Esophagus (tissue), 2 donors: ENCODE measurements around the gene NLGN1. TPM values are rescaled to one million over a fixed set of nuclear protein-coding genes. Genes with fewer than 3 reads are reported as not detected.
"Not testable (repeated sequence)": the region's sequence is repeated elsewhere in the genome, so short reads cannot be mapped to it uniquely, and the experiment has no call there.

Experiments used
- H3K27ac ChIP-seq, 2 donors: one replicate each; pipeline ENCODE4 v1.5.1; 2013; ENCODE audit warnings: low read depth in 2 of 2, mild to moderate bottlenecking in 2 of 2, inconsistent platforms in 1 of 2, low read length in 1 of 2, moderate library complexity in 1 of 2
- H3K27me3 ChIP-seq, 2 donors: one replicate each; pipeline ENCODE4 v1.6.1; 2013; ENCODE audit warnings: low read length in 2 of 2, control low read depth in 1 of 2, mild to moderate bottlenecking in 1 of 2; ENCODE audit not compliant: insufficient read depth in 2 of 2, control insufficient read depth in 1 of 2
- H3K36me3 ChIP-seq, 2 donors: one replicate each; pipeline ENCODE4 v1.6.1; 2013; ENCODE audit warnings: low read length in 1 of 2; ENCODE audit not compliant: control insufficient read depth in 2 of 2, insufficient read depth in 2 of 2
- H3K4me1 ChIP-seq, 2 donors: one replicate each; pipeline ENCODE4 v1.6.1; 2013; ENCODE audit warnings: low read length in 1 of 2; ENCODE audit not compliant: control insufficient read depth in 2 of 2, insufficient read depth in 2 of 2
- H3K4me3 ChIP-seq, 2 donors: one replicate each; pipeline ENCODE4 v1.5.1; 2013; ENCODE audit warnings: low read length in 2 of 2, mild to moderate bottlenecking in 2 of 2, low read depth in 1 of 2, moderate library complexity in 1 of 2
- H3K9me3 ChIP-seq, 2 donors: one replicate each; pipeline ENCODE4 v1.6.1; 2013; ENCODE audit warnings: mild to moderate bottlenecking in 2 of 2, low read depth in 1 of 2, low read length in 1 of 2, moderate library complexity in 1 of 2; ENCODE audit not compliant: control insufficient read depth in 2 of 2, insufficient read depth in 1 of 2
- WGBS, 2 donors: extraction: QIAGEN DNeasy Blood & Tissue Kit; methylation state at CpG; one replicate each; pipeline ENCODE4 v1.1.7; 2013; 5-methylcytosine and 5-hydroxymethylcytosine counted together
- polyA plus RNA-seq, 2 donors: library from polyadenylated mRNA; stranded (reverse); fragments of 200-250 nt; gene quantifications; one replicate each; pipeline ENCODE4 v1.2.3, GENCODE V29; 2013
- donor health status: healthy with polysubstance abuse.
- donor health status: Bipolar disorder and iron deficiency.

Gene NLGN1
- polyA plus RNA-seq, 2 donors = 0.26 to 0.46 TPM

GRCh38 chr3:174211896-174212295 lies 814.4 kb downstream of the NLGN1 start:
- H3K9me3 ChIP-seq, H3K4me1 ChIP-seq, H3K4me3 ChIP-seq, H3K36me3 ChIP-seq, H3K27me3 ChIP-seq, H3K27ac ChIP-seq: not testable (repeated sequence)
- WGBS, 2 donors = 96 to 97% methylated on average over 15 to 24 of the region's 24 CpGs

GRCh38 chr3:174215456-174215855 lies 817.9 kb downstream of the NLGN1 start:
- Histone ChIP-seq H3K27ac (no peak overlapping the region), H3K9me3 (no peaks in the 10 kb centered on the region), H3K4me1 (no peaks in the 10 kb centered on the region), H3K27me3 (no peaks in the 10 kb centered on the region), H3K36me3 (no peaks in the 10 kb centered on the region), H3K4me3 (no peak overlapping the region)
- WGBS, 2 donors = 72 to 76% methylated on average over 5 of the region's 5 CpGs

GRCh38 chr3:174216019-174216418 lies 818.5 kb downstream of the NLGN1 start:
- H3K9me3 ChIP-seq = no peaks in the 10 kb centered on the region
- WGBS, 2 donors = 87 to 88% methylated on average over 2 of the region's 2 CpGs
- no peaks in the 10 kb centered on the region for H3K36me3 ChIP-seq
- no peak overlapping the region for H3K4me3 ChIP-seq
- no peaks in the 10 kb centered on the region for H3K4me1 ChIP-seq
- no peak overlapping the region for H3K27ac ChIP-seq
- no peaks in the 10 kb centered on the region for H3K27me3 ChIP-seq

GRCh38 chr3:174216946-174217718 lies 819.6 kb downstream of the NLGN1 start:
- Histone ChIP-seq H3K36me3 (no peaks in the 10 kb centered on the region), H3K4me1 (no peaks in the 10 kb centered on the region), H3K9me3 (no peaks in the 10 kb centered on the region), H3K27ac (no peak overlapping the region), H3K4me3 (no peak overlapping the region), H3K27me3 (no peaks in the 10 kb centered on the region)
- 84 to 88% methylated on average over 3 of the region's 3 CpGs for WGBS, 2 donors

- no peaks in the 10 kb centered on the region for H3K4me1 ChIP-seq
- H3K4me3 ChIP-seq = no peak overlapping the region
- H3K27me3 ChIP-seq = no peaks in the 10 kb centered on the region
- H3K27ac ChIP-seq = no peak overlapping the region
- H3K9me3 ChIP-seq = no peaks in the 10 kb centered on the region
- WGBS, 2 donors = 75 to 81% methylated on average over 1 of the region's 1 CpG
- no peaks in the 10 kb centered on the region for H3K36me3 ChIP-seq
Observed at GRCh38 chr3:174218016-174218415, 820.5 kb downstream of the NLGN1 start.

GRCh38 chr3:174219738-174220137 lies 822.2 kb downstream of the NLGN1 start:
- Histone ChIP-seq H3K4me3 (no peak overlapping the region), H3K36me3 (no peaks in the 10 kb centered on the region), H3K9me3 (no peaks in the 10 kb centered on the region), H3K27me3 (no peaks in the 10 kb centered on the region), H3K4me1 (no peaks in the 10 kb centered on the region), H3K27ac (no peak overlapping the region)
- WGBS, 2 donors = 51 to 68% methylated on average over 3 of the region's 3 CpGs

- Histone ChIP-seq H3K4me1 (no peaks in the 10 kb centered on the region), H3K27me3 (no peaks in the 10 kb centered on the region), H3K4me3 (no peak overlapping the region), H3K27ac (no peak overlapping the region), H3K36me3 (no peaks in the 10 kb centered on the region), H3K9me3 (no peaks in the 10 kb centered on the region)
- WGBS, 2 donors = 48 to 62% methylated on average over 4 of the region's 4 CpGs
Observed at GRCh38 chr3:174220775-174221554, 823.4 kb downstream of the NLGN1 start.

- H3K4me3 ChIP-seq = no peak overlapping the region
- no peaks in the 10 kb centered on the region for H3K36me3 ChIP-seq
- no peaks in the 10 kb centered on the region for H3K9me3 ChIP-seq
- H3K27me3 ChIP-seq = no peaks in the 10 kb centered on the region
- no peak overlapping the region for H3K27ac ChIP-seq
- 25 to 26% methylated on average over 6 of the region's 6 CpGs for WGBS, 2 donors
- H3K4me1 ChIP-seq = no peaks in the 10 kb centered on the region
Observed at GRCh38 chr3:174223042-174223441, 825.5 kb downstream of the NLGN1 start.

- Histone ChIP-seq H3K9me3 (no peaks in the 10 kb centered on the region), H3K27me3 (no peaks in the 10 kb centered on the region), H3K4me3 (no peak overlapping the region), H3K4me1 (no peaks in the 10 kb centered on the region), H3K27ac (no peak overlapping the region), H3K36me3 (no peaks in the 10 kb centered on the region)
- 56 to 72% methylated on average over 1 of the region's 1 CpG for WGBS, 2 donors
Observed at GRCh38 chr3:174223626-174224025, 826.1 kb downstream of the NLGN1 start.
